Body of pancreas (tissue), 4 donors: Measurements from ENCODE around the gene GMEB2. TPM values are rescaled to one million over a fixed set of nuclear protein-coding genes. Genes with fewer than 3 reads are reported as not detected.
"Not testable (repeated sequence)": the region's sequence is repeated elsewhere in the genome, so short reads cannot be mapped to it uniquely, and the experiment has no call there.

ENCODE experiments used
- ATAC-seq: fragments of 150-250 bp; one replicate; pipeline ENCODE4 v1.9.1; 2016
- DNase-seq, 4 donors: peaks; one replicate each; pipeline ENCODE4 v3.0.0-alpha.2; 2019
- H3K27ac ChIP-seq, 4 donors: fragments of 200-600 bp; sonication (generic); 1 replicate in 3 of 4; 2 replicates in 1 of 4; pipeline versions ENCODE4 v1.5.1 to v1.6.1; 2016 to 2019; ENCODE audit warnings: mild to moderate bottlenecking in 1 of 4, mixed read lengths in 1 of 4, moderate library complexity in 1 of 4
- H3K27me3 ChIP-seq, 2 donors: fragments of 200-600 bp; sonication (generic); one replicate each; pipeline ENCODE4 v1.6.0; 2016; ENCODE audit warnings: mild to moderate bottlenecking in 1 of 2
- H3K36me3 ChIP-seq, 2 donors: fragments of 200-600 bp; sonication (generic); replicated peaks in 1 of 2; 2 replicates each; pipeline ENCODE4 v1.5.1; 2016; ENCODE audit warnings: low read depth in 2 of 2; ENCODE audit not compliant: insufficient read depth in 1 of 2
- H3K4me1 ChIP-seq: fragments of 200-600 bp; sonication (generic); one replicate; pipeline ENCODE4 v1.6.0; 2016
- H3K4me3 ChIP-seq, 2 donors: fragments of 200-600 bp; sonication (generic); 1 replicate in 1 of 2; 2 replicates in 1 of 2; pipeline ENCODE4 v1.5.1; 2016 to 2019
- H3K9me3 ChIP-seq, 3 donors: fragments of 200-600 bp; sonication (generic); 1 replicate in 2 of 3; 2 replicates in 1 of 3; pipeline ENCODE4 v1.5.1; 2016
- POLR2A ChIP-seq, 3 donors: fragments of 450-650 bp; IDR thresholded peaks; one replicate each; pipeline ENCODE4 v1.6.1; 2016; ENCODE audit warnings: antibody characterized with exemption in 3 of 3, mild to moderate bottlenecking in 2 of 3
- WGBS, 2 donors: methylation state at CpG; one replicate each; pipeline ENCODE4 v1.1.5; 2017; 5-methylcytosine and 5-hydroxymethylcytosine counted together
- intact Hi-C: fragments of 100-400 bp; cut with DNase I; formaldehyde crosslinking; loops from one replicate; pipeline ENCODE4 v1.15.1; 2023
- total RNA-seq, 2 donors: library from RNA; depleted of rRNA; stranded (reverse); fragments of >200 nt; gene quantifications; one replicate each; pipeline ENCODE4 v1.1.0, GENCODE V29; 2016
- TF ChIP-seq, protein P1 (sequence below), 7 experiments: fragments of 450-650 bp in 4 of 7; fragments of 200-600 bp in 3 of 7; sonication (generic) in 3 of 7; IDR thresholded peaks; one replicate each; pipeline ENCODE4 v1.5.1; 2016 to 2019; ENCODE audit warnings: antibody characterized with exemption in 7 of 7

The GMEB2 gene
- total RNA-seq, 2 donors from 2014 or later, result 8.9 to 9.9 TPM

DNA sequence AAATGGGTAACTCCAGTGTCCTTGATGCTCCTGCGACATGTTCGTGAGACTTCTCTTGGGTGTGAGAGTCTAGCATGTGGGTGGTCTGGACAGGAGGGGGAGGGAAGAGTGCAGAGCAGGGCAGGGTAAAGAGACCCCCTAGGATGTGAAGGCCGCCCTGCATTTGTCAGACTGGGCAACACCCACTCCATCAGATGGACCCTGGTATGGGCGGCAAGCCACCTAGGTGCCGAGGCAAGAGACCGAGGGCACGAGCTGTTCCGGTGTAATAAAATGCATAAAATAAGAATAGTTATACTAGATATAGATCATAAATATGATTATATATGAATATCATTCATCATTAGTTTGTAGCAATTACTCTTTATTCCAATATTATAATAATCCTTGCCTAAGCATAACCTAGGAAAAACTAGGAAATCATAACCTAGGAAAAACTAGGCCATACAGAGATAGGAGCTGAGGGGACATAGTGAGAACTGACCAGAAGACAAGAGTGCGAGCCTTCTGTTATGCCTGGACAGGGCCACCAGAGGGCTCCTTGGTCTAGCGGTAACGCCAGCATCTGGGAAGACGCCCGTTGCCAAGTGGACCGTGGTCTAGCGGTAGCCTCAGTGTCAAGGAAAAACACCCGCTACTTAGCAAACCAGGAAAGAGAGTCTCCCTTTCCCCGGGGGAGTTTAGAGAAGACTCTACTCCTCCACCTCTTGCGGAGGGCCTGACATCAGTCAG, 12.9 kb downstream of the GMEB2 start:
- TF ChIP-seq, protein P1, sequence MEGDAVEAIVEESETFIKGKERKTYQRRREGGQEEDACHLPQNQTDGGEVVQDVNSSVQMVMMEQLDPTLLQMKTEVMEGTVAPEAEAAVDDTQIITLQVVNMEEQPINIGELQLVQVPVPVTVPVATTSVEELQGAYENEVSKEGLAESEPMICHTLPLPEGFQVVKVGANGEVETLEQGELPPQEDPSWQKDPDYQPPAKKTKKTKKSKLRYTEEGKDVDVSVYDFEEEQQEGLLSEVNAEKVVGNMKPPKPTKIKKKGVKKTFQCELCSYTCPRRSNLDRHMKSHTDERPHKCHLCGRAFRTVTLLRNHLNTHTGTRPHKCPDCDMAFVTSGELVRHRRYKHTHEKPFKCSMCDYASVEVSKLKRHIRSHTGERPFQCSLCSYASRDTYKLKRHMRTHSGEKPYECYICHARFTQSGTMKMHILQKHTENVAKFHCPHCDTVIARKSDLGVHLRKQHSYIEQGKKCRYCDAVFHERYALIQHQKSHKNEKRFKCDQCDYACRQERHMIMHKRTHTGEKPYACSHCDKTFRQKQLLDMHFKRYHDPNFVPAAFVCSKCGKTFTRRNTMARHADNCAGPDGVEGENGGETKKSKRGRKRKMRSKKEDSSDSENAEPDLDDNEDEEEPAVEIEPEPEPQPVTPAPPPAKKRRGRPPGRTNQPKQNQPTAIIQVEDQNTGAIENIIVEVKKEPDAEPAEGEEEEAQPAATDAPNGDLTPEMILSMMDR (IDR thresholded peaks at IDR 0.05), result peak in 2 of 7 experiments; percentile 35 to 45
- DNase-seq, result peak in 2 of 4 donors; percentile 31 to 49
- intact Hi-C loops, H3K4me3 ChIP-seq, H3K4me1 ChIP-seq, ATAC-seq, H3K27me3 ChIP-seq, H3K27ac ChIP-seq, H3K9me3 ChIP-seq, H3K36me3 ChIP-seq: not testable (repeated sequence)
- 77 to 81% methylated on average over 16 of the region's 18 CpGs for WGBS, 2 donors

DNA sequence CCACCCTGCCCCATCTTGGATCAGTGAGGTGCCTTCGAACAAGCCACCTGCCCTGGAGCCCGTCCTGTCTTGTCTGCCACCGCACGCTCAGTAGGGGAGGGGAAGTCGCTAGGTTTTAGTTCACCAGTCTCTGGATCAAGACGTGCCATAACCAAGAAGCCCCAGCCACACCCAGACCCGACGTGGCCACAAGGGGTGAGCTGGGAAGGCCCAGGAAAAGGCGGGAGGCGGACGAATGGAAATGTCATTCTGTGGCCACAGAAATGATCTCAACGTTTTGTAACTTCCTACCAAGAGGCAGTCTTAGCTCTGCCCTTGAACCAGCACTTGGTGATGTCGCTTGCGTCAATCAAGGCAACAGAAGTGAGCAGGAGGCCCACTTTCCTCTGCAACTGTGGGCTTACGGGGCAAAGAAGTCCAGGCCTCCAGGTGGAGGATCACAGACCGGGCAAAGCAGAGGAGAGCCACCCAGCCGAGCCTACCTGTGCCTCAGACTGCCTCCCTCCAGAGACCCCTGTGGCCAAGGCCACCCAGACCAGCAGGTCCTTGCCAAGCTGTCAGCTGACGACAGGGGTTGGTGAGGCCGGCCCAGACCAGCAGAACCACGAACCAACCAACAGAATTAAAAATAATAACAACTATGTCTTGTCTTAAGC, 14.5 kb downstream of the GMEB2 start:
- Histone ChIP-seq H3K4me1 (no peaks in the 10 kb centered on the region), H3K27me3 (no peaks in the 10 kb centered on the region), H3K36me3 (peaks cover 0 to 2% of the 10 kb centered on the region in 2 donors), H3K4me3 (no peak overlapping the region), H3K27ac (no peak overlapping the region), H3K9me3 (no peaks in the 10 kb centered on the region)
- no peak for ATAC-seq
- TF ChIP-seq POLR2A (IDR thresholded peaks at IDR 0.05), result no peak
- TF ChIP-seq, protein P1 (IDR thresholded peaks at IDR 0.05), result no peak
- WGBS, 2 donors, result 75 to 78% methylated on average over 18 to 20 of the region's 20 CpGs
- no peak for DNase-seq
- intact Hi-C loops, result no loop called here

DNA sequence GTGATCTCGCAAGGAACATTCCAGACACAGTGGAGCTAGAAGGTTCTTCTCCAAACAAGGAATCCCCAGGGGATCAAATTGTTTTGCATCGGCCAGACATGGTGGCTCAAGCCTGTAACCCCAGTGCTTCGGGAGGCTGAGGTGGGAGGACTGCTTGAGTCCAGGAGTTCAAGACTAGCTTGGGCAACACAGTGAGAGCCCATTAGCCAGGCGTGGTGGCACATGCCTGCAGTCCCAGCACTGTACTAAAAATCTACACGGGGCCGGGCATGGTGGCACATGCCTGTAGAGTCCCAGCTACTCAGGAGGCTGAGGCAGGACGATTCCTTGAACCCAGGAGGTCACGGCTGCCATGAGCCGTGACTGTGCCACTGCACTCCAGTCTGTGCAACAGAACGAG, 15.3 kb downstream of the GMEB2 start:
- no peak for TF ChIP-seq POLR2A (IDR thresholded peaks at IDR 0.05)
- TF ChIP-seq, protein P1 (IDR thresholded peaks at IDR 0.05), result no peak
- 91 to 93% methylated on average over 9 to 10 of the region's 10 CpGs for WGBS, 2 donors
- H3K27ac ChIP-seq, result no peak overlapping the region
- H3K9me3 ChIP-seq, result no peaks in the 10 kb centered on the region
- no peaks in the 10 kb centered on the region for H3K27me3 ChIP-seq
- H3K4me1 ChIP-seq, result no peaks in the 10 kb centered on the region
- intact Hi-C loops, result no loop called here
- H3K36me3 ChIP-seq, result peaks cover 0 to 2% of the 10 kb centered on the region in 2 donors
- DNase-seq (no peak), ATAC-seq (no peak)
- no peak overlapping the region for H3K4me3 ChIP-seq

DNA sequence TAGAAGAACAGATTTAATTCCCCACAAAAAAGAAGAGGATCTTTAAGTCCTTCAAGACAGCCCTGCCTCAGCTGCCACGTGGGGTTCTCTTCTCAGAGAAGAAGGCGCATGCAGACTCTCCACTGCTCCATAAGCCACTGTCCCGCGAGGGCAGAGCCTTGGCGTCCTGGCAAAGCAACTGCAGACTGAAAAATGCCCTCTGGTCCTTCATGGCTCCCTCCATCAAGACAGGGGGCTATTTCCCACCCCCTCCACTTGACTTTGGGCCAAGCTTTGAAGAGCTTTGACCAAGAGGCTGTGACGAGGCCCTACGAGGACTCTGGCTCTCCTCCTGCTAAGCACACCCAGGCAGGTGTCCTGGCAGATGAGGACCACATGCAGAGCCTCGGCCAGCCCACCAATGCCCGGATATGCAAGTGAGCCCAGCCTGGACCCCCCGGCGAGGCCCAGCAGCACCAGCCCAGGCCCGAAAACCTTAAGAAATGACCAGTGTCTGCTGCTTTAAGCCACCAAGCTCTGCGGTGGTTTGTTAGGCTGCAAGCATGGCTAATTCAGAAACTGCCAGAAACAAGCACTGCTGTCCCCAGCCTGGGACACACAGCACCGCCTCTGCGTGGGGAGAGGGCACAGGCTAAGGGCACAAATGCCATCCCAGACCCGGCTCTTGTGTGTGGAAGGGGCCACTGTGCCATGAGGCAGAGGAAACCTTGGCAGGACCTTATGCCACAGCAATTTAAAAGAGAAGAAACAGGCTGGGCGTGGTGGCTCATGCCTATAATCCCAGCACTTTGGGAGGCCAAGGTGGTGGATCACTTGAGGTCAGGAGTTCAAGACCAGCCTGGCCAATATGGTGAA, 16.1 kb downstream of the GMEB2 start:
- H3K9me3 ChIP-seq, result no peaks in the 10 kb centered on the region
- H3K4me3 ChIP-seq, result no peak overlapping the region
- TF ChIP-seq, protein P1 (IDR thresholded peaks at IDR 0.05), result no peak
- TF ChIP-seq POLR2A (IDR thresholded peaks at IDR 0.05), result no peak
- H3K36me3 ChIP-seq, result no peaks in the 10 kb centered on the region
- ATAC-seq (no peak), DNase-seq (no peak)
- no peak overlapping the region for H3K27ac ChIP-seq
- no peaks in the 10 kb centered on the region for H3K4me1 ChIP-seq
- intact Hi-C loops, result no loop called here
- 78 to 88% methylated on average over 8 to 17 of the region's 17 CpGs for WGBS, 2 donors
- H3K27me3 ChIP-seq, result no peaks in the 10 kb centered on the region
